Retinal pigment epithelial cell (primary cell): Measurements from ENCODE around the gene HMCN1.
A peak's percentile ranks its signal among the peaks of the same experiment; 100 is the strongest.

ENCODE experiments used
- DNase-seq: peaks from one replicate; pipeline ENCODE4 v3.0.0-alpha.2; 2010; ENCODE audit warnings: low read depth
- H3K4me3 ChIP-seq: 2 replicates; pipeline ENCODE4 v1.5.1; 2011; ENCODE audit warnings: mild to moderate bottlenecking, low read length, control low read depth, moderate library complexity
- TF ChIP-seq, protein P1 (sequence below): conservative IDR thresholded peaks from 2 replicates; pipeline ENCODE4 v1.5.1; 2011; ENCODE audit warnings: low read depth, low read length, control low read depth, inconsistent platforms

HMCN1 gene

DNA sequence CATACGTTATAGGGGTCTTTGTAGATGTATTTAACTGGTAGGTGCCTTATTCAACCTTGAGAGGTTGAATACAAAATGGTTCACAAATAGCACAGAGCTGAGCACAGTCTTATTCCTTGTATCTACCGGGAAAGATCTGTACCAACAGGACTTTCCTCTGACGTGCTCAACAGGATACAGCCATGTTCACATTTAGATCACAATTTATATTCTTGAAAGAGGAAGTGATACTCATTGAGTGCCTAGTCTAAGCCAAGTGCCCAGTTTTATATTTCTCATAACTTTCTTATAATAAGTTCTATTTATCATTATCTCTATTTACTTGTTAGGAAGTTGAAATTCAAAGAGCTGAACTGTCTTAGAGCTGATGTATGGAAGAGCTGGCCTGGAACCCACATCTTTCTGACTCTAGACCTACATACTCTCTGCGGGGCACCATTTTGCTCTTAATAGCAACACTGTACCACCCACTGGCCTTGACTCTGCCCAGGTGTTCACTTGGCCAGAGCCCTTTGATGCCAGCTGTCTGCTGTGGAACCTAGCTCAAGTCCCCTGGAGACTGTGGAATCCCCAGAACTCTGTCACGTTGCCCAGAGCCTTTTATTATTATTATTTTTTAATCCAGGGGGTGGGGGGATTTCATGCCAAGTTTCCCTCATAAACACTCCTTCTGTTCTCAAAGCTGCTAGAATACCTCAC, 484.6 kb downstream of the HMCN1 start:
- H3K4me3 ChIP-seq, result no peak overlapping the region
- TF ChIP-seq, protein P1, sequence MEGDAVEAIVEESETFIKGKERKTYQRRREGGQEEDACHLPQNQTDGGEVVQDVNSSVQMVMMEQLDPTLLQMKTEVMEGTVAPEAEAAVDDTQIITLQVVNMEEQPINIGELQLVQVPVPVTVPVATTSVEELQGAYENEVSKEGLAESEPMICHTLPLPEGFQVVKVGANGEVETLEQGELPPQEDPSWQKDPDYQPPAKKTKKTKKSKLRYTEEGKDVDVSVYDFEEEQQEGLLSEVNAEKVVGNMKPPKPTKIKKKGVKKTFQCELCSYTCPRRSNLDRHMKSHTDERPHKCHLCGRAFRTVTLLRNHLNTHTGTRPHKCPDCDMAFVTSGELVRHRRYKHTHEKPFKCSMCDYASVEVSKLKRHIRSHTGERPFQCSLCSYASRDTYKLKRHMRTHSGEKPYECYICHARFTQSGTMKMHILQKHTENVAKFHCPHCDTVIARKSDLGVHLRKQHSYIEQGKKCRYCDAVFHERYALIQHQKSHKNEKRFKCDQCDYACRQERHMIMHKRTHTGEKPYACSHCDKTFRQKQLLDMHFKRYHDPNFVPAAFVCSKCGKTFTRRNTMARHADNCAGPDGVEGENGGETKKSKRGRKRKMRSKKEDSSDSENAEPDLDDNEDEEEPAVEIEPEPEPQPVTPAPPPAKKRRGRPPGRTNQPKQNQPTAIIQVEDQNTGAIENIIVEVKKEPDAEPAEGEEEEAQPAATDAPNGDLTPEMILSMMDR, result no peak
- no peak for DNase-seq

DNA sequence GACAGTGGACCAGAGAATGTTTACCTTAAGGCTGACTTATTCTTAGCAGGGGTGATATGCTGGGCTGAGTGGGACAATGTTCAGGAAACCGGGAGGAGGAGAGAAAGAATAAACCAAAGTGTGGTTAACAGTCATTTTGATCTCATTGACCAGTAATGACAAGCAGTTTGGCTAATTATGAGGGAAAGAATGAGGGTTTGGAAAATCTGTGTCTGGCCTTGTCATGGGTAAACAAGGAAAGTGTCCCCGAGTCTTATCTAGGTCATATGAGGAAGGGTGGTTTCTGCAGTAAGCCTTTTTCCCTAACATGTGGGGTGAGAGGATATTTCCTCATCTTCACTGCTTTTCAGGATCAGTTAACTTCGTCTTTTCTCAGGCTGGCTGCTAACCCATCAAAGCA, 485.9 kb downstream of the HMCN1 start:
- TF ChIP-seq, protein P1, result no peak
- no peak for DNase-seq
- H3K4me3 ChIP-seq, result no peak overlapping the region

DNA sequence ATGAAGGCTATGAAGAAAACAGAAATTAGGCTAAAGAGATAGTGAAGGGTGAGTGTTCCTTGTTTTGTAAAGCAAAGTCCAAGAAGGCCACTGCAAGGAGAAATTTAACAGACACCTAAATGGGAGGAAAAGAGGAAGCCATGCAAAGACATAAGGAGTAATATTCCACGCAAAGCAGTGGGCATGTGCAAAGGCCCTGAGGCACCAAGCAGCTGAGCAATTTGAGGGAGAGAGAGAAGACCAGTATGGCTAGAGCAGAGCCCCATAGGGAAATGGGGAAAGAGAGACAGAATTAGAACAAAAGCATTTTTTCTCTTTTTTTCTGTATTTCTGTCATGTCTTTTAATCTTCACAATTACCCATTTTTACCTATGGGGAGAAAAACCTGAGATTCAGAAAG, 486.7 kb downstream of the HMCN1 start:
- DNase-seq, result no peak
- H3K4me3 ChIP-seq, result no peak overlapping the region
- TF ChIP-seq, protein P1, result no peak

DNA sequence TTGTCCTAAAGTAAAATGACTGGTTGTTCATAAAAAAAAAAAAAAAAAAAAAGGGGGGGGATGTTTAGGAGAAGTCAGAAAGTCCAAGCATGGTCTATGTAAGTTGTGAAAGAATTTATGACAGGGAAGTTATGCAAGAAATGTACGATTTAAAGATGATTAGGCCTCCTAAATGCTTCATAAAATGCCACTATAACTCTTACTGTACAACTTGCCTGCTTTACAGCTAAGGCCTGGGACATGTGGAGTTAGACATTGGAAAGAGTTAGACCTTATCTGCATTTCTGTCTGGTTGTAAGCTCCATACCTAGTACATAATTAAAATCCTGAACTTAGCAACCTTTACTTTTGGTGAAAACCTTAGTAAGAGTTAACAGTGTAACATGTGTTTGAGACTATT, 490.9 kb downstream of the HMCN1 start:
- peak; percentile 41 for DNase-seq
- no peak overlapping the region for H3K4me3 ChIP-seq
- TF ChIP-seq, protein P1, result no peak

DNA sequence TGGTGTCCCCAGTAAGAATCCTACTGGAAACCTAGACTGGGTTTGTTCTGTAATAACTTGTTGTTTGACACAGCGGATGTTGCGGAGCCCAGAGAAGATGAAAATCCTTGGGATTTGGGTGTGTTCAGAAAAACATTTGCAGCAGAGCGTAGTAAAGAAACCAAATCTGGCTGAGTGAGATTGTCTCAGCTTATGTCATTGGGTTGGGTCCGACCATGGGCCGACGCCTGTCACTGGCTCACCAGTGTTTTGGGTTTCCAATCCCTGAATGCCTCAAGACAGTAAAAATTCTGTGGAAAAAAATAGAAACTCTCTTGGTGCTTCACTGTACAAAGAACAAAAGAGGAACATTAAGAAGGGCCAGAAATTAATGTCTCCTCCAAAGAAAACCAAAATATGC, 494.6 kb downstream of the HMCN1 start:
- TF ChIP-seq, protein P1, result no peak
- no peak overlapping the region for H3K4me3 ChIP-seq
- no peak for DNase-seq

DNA sequence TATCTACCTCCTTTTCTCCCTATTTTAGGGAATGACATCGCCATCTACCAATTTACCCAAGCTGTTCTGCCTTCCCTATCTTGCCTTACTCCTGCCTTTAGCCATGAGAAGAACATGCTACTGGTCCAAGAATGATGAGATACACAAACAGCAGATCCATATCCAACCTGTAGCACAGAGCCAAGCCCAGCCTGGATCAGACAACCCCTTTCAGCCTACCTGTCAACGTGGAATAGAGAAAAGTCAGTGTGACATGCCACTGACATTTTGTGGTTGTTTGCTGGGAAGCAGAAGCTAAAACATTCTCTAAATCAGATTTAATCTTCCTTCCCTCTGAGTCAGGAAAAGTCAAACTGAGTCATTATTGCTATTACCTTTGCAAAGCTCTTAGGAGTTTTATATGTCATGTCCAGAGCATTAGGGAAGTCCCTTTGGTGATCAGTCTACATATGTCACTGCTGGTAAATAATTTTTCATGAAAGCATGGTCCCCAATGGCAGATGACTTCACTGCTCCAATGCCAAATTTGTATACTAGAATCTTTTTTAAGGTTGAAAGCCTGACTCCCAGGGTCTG, 497.8 kb downstream of the HMCN1 start:
- DNase-seq, result no peak
- TF ChIP-seq, protein P1, result no peak
- H3K4me3 ChIP-seq, result no peak overlapping the region
